ENCODE measurements around the gene SYNRG.

The SYNRG gene

DNA sequence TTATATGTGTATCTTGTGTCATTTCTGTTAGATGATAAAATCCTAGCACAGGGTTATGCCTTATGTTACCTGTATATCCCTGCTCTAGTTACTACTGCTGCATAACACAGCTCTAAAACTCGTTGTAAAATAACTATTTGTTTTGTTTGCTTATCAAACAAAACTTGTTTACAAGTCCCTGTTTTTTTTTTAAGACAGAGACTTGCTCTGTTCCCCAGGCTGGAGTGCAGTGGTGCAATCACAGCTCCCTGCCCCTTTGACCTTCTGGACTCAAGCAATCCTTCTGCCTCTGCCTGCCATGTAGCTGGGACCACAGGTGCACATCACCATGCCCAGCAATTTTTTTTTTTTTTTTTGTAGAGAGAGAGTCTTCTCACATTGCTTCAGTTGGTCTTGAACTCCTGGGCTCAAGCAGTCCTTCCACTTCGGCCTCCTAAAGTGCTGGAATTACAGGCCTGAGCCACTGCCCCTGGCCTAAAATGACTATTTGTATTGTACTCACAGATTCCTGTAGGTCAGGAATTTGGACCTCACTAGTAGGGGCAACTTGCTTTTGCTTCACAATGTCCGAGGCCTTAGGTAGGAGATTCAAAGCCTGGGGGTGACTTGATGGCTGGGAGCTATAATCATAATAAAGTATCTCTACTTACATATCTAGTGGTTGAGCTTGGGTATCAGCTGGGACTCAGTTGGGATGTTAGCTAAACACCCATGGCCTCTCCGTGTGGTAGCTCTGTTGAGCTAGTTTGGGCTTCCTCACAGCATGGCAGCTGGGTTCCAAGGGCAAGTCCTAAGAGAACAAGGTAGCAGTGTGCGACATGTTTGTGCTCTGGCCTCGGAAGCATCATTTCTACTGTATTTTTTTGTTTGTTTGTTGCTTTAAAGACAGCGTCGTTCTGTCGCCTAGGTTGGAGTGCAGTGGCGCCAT is 106.9 kb downstream of the SYNRG start:
- DNase-seq (ENCODE audit: low spot score), result no peak

DNA sequence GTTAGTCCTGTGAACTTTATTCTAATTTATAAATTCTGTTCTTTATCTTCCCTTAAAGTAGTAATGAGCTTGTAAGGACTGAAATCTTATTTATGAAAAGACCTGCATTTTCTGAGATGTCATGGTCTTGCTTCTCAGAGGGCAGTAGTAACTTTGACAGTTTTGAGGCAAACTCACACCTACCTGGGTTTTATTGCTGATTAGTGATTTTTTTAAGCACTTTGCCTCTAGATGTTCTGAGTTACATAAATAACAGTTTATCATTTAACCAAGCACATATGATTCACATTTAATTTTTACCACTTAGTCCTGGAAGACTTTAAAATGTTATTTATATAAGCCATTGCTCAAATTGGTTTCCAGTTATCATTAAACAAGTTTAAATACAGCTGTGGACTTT is 108.8 kb downstream of the SYNRG start:
- DNase-seq (ENCODE audit: low spot score), result no peak

DNA sequence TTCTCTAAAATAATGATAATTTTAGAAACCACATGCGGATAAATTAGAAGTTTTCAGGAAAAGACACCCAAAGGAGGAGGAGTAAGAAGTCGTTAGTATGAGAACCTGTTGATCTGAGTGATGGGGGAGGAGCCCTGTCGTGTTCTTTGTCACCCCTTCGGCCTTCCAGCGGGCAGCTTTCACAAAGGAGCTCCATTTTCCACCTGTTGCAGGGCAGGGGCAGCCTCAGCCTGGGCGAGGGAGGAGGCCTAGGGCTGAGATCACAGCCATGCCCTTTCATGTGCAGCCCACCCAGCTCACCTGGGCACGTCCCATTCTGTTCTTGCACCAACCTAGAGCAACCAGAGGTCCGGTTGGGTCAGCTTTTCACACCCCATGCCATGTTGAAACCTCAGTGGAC is 114.2 kb downstream of the SYNRG start:
- no peak for DNase-seq (ENCODE audit: low spot score)

DNA sequence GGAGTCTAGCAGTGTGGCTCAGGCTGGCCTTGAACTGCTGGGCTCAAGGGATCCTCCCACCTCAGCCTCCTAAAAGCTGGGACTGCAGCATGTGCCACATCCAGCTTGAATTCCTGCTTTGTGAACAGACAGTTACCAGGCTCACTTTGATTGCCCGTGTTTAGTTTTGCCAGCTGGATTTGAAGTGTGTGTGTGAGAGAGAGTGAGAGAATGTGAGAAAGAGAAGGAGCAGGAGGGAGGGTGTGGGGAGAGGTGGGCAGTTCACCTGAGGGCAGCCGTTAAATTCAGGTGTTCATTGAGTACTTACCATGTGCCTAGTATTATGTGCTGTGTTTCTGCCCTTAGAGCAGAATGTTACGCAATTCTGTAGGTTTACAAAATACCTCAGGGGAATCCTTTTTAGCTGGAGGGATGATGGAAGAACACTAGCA is 114.8 kb downstream of the SYNRG start:
- DNase-seq (ENCODE audit: low spot score), result no peak

DNA sequence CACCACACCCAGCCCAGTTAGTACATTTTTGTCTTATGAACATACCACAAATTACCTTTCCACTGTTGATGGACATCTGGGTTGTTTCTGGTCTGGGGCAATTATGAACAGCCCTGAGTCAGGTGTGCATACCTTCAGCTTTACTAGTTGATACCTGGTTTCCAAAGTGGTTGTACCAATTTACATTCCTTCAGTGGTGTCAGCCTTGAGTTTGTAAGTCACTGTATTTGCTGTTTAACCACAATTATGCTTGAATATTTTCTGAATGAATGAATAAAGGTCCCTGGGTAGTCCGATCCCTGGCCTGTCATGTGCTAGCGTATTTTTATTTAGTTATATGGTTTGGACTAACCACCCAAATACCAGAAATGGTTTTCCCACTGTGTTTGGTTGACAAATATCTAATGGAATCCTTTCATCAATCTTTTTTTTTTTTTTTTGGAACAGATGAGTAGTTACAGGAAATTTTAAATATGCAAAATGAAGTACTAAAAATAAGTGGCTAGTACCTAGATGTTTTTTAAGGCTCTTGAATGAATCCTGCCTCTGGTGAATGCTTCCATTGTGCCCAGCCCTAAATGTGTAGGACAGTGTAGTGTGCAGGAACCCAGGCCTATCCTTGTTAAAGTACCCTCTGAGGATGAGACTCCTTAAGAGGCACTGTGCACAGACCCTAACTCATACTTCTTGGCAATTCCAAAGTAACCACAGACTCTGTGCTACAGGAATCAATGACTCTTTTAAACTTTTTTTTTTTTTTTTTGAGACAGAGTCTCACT is 115.8 kb downstream of the SYNRG start:
- no peak for DNase-seq (ENCODE audit: low spot score)

DNA sequence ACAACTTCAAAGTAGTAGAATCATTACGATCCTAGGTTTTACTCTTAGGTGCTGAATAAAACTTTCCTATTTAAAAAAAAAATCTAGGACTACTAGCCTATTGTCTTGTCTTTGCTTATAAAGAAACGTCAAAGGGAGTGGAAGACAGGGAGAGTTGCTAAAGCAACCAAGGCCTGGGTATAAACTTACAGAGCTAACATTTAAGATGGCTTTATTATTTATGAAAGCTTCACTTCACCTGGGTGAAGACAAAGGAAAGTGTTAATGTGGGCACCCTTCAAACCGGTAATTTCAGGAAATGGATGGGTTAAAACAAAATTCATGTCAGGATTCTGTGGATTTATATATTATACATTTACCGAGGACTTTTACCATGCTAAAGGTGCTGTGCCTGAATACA is 117.1 kb downstream of the SYNRG start:
- DNase-seq (ENCODE audit: low spot score), result no peak

DNA sequence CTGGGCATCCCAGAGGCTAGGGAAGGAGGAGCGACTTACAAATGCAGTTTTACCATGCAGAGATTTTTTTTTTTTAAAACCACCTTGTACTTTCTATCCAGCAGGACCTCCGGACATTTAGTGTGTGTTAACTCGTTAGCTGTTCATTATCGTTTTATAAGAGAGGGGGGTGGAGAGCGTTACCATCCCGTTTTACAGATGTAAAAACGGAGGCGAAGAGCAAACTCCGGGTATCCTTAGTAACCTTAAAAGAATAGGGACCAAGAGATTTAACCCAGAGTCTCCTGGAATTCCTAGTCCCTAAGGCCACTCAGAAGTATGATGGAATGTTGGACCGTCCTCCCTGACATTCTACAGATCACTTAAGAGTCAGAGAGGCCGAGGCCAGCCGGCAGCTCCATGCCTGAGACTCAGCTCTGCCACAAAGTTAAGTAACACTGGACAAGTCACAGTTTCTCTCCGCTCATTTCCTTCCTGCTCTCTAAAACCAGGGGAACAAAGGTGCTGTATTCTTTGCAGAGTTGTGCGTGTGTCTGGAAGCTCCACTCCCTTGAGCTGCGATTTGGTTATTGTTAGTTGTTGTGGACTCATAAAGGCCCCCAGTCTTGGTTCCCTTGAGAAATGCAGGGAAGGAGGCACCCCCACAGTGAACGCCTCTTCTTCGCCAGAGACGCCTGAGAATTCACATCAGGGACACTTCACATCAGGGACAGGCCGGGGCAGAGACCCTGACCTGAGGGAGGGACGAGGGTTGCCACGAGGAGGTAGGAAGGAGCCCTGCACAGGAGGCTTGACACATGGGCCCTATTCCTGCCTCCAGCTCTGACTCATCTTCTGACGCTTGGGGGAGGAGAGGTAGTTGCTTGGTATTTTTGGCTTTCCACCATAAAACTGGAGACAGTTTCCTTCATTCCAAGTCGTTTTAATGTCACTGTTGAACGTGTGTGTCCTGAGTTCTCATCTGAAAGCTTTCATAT is 118.3 kb downstream of the SYNRG start:
- DNase-seq (ENCODE audit: low spot score), result peak; percentile 57

DNA sequence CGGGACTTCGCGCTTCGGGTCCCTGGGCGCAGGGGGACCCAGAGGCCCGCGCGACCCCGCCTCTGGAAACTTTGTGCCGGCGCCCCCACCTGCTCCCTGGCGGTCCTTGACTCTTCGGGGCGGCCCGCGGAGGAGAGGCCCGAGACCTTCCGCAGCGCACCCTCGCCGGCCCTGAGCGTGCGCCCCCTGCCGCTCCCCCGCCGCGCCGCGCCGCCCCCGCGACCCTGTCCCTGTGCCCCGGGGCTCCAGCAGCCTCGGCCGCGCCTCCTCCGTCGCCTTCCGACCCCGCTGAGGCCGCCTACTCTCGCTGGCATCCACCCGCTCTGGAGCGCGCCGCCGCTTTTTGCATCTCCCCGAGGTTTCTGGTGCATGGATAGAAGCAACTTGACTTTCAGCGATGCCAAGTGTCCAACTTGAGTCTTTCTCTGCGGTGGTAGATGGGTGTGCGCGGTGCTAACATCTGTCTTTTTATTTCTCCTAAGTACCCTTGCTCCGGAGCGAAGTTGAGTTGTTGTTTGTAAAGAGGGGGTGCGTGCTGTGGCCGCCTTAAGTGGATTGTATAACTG is 119.1 kb downstream of the SYNRG start:
- DNase-seq (ENCODE audit: low spot score), result peak; percentile 63

DNA sequence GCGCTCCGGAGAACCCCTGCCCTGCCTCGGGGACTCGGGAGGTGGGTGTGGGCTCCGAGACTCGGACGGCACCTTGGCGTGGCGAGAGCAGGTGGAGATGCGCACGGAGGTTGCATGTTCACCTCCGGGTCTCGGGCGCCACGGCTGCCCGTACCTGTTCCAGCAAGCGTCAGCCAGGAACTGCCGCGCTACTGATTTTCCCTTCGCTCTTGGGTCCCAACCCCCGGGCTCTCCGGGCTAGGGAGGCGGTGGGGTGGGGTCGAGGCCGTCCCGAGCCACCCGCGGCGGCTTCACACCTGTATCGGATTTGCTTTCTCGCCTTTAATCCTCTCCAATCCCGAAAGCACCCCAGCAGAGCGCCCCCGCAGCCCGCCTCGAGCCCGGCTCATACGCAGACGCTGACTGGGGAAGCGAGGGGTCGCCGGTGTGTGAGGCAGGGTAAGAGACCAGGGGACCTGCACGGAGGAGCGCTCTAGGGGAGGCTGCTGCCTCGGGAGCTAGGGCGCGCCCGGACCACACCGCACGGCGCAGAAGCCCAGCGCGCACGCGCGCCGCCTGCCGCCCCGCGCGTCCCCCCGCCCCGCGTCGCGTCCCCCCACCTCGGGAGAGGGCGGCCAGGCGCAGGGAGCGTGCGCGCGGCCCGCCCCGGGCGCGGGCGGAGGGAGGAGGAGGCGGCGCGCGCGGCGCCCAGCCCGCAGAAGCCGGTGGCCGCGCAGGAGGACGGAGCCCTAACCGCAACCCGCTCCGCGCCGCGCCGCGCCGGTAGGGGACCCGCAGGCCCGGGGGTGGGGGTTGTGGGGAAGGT is 119.8 kb downstream of the SYNRG start, which contains the start of gene DUSP14:
Gene DUSP14, plus strand, starts transcription at position 695 of the 805 bp plus-strand sequence. CDS start 22,382 bp downstream, outside the sequence.
- DNase-seq (ENCODE audit: low spot score), result peak; percentile 88

DNA sequence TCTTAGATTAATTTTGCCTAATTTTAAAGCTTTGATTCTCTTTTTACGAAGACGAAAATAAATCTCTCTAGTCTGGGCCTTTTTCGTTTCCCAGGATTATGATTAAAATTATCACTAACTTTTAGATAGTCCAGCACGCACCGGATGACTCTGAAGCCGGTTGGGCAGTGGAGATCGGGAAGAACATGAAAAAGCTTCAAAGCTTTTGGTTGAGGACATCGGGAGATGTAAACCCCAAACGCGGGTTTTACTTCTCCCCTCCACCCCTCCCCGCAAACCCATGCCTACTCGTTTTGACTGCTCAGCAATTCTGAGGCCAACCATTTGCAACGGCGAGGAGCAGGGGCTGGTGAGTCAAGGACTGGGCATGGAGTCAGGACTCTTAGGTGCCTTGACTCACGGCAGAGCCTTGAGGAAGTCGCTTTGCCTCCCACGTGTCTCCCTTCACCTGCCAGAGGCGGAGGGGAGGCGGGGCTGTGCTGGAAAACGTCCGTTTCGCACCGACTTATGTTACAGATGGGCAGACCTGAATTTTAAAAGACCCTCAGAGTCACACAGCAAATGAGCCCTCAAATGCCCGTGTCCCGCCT is 120.5 kb downstream of the SYNRG start:
- DNase-seq (ENCODE audit: low spot score), result peak; percentile 37

DNA sequence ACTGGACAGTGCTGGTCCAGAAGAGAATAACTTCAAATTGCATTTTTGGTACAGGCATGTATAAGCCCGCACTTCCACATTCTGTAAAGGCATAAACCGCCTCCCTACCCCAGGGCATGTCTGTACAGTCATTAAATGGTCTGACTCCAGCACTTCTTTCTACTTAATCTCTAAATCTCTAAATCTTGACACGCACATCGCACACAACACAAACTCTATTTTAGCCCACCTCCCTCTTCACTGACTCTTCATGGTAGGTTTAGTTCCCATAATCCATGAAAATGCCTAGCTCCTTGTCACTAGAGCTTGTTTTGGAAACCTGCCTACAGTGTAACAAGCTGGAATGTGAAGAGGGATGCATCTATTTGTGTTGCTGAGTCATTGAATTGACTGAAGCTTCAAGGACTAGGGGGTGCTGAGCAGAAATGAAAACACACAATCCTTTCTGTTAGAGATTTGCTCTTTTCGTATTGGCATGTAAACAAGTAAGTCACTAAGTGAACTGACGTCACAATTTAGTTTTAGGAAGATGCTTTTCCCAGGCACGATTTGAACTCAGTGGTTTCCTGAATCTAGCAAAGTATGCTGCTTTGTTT is 121.1 kb downstream of the SYNRG start:
- no peak for DNase-seq (ENCODE audit: low spot score)

DNA sequence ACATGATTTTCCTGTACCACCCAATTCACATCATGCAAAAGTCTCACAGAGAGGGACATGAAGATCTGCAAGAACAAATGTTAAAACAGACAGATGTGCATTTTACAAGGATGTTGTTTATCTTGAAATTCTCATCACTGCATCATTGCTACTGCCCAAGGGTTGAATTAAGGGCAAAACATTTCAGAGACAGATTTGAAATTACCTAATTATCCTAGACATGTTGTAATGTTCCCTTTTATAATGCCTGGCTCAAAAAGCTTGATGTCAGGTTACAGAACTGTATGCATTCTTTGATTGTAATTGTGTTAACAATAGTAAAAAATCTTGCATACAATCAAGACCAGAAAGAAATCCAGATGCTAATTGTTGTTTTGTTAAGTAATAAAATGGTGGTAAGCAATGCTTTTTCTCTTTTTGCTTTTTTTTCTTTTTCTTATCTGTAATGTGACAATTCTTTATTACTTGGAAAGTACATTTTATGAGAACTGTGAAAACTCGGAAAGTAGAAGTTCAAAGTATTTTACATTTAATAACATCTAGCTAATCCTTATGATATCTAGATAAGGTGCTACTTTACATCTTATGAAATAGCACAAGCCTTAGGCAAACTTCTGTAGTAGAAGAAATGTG is 123.2 kb downstream of the SYNRG start:
- DNase-seq (ENCODE audit: low spot score), result no peak

DNA sequence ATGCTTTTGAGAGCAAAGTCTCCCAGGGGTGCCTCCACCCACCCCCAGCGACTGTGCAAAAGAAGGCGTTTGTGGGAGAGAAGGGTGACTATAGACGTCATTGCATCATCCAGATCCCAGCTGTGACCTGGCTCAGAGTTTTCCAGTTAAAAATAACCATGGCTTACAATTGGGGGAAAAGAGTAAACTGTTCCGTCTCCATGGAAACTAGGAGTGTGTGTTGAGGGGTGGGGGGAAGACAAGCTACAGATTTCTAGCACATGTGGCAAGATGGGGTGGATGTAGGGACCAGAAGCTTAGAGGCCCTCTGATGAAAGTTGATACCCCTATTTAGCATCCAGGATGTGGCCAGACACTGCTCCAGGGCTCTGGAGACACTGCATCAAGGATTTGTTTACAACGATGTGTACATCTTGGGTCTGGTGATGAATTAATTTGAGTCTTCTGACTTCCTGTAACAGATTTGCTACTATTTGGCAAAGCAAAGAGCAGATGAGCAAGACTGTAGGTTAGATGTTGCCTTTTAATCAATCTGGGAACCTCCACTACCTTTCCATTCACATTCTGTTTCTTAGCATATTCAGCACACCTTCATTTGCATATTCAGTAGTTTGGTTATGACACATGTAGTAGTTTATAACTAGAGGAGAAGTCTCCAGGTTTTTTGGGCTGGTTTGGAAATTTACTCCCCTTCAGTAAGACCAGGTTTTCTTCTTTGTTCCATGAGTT is 125.7 kb downstream of the SYNRG start:
- DNase-seq (ENCODE audit: low spot score), result peak; percentile 72

DNA sequence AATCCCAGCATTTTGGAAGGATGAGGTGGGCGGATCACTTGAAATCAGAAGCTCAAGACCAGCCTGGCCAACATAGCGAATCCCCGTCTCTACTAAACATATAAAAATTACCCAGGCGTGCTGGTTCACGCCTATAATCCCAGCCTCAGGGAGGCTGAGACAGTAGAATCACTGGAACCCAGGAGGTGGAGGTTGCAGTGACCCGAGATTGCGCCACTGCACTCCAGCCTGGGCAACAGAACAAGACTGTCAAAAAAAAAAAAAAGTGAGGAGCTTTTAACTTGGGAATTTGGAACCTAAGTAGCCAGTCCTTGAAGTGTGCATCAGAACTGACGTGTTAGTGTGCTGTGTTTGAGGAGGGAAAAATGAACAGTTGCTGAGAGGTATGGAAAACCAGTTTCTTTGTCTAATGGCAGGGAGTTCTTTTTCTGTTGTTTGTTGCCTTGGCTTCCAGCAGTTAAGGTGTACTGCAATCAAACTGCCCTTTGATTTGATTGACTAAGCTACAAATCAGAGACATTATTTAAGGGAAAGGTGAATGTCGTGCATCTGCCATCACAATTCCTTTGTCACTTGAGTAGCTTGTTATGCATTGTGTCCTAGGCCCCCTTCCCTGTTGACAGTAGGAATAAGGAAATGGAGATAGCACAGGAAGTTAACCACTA is 128.1 kb downstream of the SYNRG start:
- no peak for DNase-seq (ENCODE audit: low spot score)

DNA sequence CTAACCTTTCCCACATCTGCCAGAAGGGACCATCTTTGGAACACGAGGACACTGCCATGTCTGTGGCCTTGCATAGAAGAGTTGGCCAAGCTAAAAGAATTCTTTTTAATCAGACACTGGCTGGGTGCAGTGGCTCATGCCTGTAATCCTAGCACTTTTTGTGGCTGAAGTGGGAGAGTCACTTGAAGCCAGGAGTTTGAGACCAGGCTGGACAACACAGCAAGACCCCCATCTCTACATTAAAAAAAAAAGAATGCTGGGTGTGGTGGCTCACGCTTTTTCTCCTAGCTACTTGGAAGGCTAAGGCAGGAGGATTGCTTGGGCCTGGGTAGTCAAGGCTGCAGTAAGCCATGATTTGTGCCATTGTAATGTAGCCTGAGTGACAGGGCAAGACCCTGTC is 128.8 kb downstream of the SYNRG start:
- no peak for DNase-seq (ENCODE audit: low spot score)

DNA sequence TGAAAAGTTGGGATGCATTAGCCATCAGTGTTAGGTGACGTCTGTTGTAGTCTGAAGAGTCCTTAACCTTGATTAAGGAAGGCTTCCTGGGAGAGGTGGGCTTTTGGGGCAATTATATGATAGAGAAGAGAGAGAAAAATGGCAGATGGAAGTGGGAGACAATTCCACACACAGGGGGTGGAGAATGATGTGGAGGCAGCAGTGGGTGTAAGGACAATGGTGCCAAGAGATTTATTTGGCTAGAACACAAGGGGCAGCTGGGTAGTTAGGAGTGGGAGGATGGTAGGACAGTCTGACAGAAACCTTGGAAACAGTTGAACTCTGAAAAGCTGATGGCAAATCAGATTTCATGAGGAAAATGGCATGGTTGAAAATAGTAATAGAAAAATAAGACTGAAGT is 130.2 kb downstream of the SYNRG start:
- DNase-seq (ENCODE audit: low spot score), result no peak

DNA sequence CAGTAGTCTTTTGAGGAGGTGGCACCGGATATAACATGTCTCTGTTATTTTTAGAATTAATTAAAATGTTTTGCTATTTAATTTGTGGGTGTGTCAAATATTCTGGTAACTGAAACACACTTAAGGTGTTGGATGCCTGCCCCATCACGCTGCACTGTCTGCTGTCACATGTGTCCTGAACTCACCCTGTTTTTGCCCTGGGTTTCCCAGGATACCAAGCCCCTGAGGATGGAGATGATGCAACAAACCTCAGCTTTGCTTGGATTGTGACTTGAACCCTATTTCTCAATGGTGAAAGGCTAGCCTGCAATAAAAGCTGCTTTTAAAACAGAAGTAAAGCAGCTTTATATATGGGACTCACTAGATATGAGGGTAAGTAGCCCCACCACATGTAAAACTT is 131.0 kb downstream of the SYNRG start:
- DNase-seq (ENCODE audit: low spot score), result no peak

Measured in putamen (tissue), 1 donor.